ENCODE measurements around the gene FRY. TPM values are rescaled to one million over a fixed set of nuclear protein-coding genes. Genes with fewer than 3 reads are reported as not detected.

FRY gene
- total RNA-seq, 2 donors from 2014 or later, result 32.0 to 45.4 TPM

- intact Hi-C loops (cut with DNase I), result no loop called here
- WGBS, 2 donors, result 75 to 80% methylated on average over 1 of the region's 1 CpG
- Histone ChIP-seq H3K9me3 (no peaks in the 10 kb centered on the region), H3K27me3 (no peaks in the 10 kb centered on the region), H3K4me1 (no peaks in the 10 kb centered on the region), H3K36me3 (replicated peaks in 1 of 2; ENCODE audit: insufficient read depth in 1 of 2, low read depth in 2 of 2) (no peaks in the 10 kb centered on the region), H3K27ac (no peak overlapping the region), H3K4me3 (no peak overlapping the region)
- ATAC-seq (no peak), DNase-seq (no peak)
- TF ChIP-seq CTCF (IDR thresholded peaks at IDR 0.05), result no peak
- no peak for TF ChIP-seq POLR2A (IDR thresholded peaks at IDR 0.05)
These were observed 269.3 kb downstream of the FRY start for GRCh38 chr13:32300920-32301319.

DNA sequence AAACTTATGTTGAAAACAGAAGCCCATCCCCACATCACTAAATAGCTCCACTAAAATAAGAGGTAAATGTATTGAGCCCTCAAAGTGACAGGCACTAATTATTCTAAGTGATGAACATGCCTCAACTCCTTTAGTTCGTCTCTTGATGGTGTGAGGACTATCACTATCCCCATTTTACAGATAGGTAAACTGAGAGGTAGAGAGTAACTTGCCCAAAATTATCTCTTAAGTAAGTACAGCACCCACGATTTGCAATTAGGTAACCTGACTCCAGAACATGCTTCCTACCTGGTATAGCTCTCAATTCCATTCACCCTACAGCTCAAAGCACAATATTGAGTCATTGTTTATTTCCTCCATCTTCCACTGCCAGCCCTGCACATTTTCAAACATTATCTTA lies 270.9 kb downstream of the FRY start:
- no peaks in the 10 kb centered on the region for H3K27me3 ChIP-seq
- H3K36me3 ChIP-seq (replicated peaks in 1 of 2; ENCODE audit: insufficient read depth in 1 of 2, low read depth in 2 of 2), result no peaks in the 10 kb centered on the region
- 61 to 73% methylated on average over 2 of the region's 2 CpGs for WGBS, 2 donors
- H3K27ac ChIP-seq, result no peak overlapping the region
- no peak for ATAC-seq
- DNase-seq, result no peak
- TF ChIP-seq POLR2A (IDR thresholded peaks at IDR 0.05) (no peak), CTCF (IDR thresholded peaks at IDR 0.05) (no peak)
- no peaks in the 10 kb centered on the region for H3K4me1 ChIP-seq
- no peaks in the 10 kb centered on the region for H3K9me3 ChIP-seq
- H3K4me3 ChIP-seq, result no peak overlapping the region
- intact Hi-C loops (cut with DNase I), result no loop called here

GRCh38 chr13:32305646-32306045 lies 274.1 kb downstream of the FRY start:
- no peaks in the 10 kb centered on the region for H3K36me3 ChIP-seq (replicated peaks in 1 of 2; ENCODE audit: insufficient read depth in 1 of 2, low read depth in 2 of 2)
- H3K27me3 ChIP-seq, result no peaks in the 10 kb centered on the region
- no peak for TF ChIP-seq CTCF (IDR thresholded peaks at IDR 0.05)
- no peak for TF ChIP-seq POLR2A (IDR thresholded peaks at IDR 0.05)
- no peak overlapping the region for H3K27ac ChIP-seq
- no peak for ATAC-seq
- DNase-seq, result no peak
- H3K4me1 ChIP-seq, result peaks cover 6% of the 10 kb centered on the region
- no peak overlapping the region for H3K4me3 ChIP-seq
- intact Hi-C loops (cut with DNase I), result no loop called here
- H3K9me3 ChIP-seq, result no peaks in the 10 kb centered on the region

- TF ChIP-seq CTCF (IDR thresholded peaks at IDR 0.05) (no peak), POLR2A (IDR thresholded peaks at IDR 0.05) (no peak)
- intact Hi-C loops (cut with DNase I), result no loop called here
- Histone ChIP-seq H3K36me3 (replicated peaks in 1 of 2; ENCODE audit: insufficient read depth in 1 of 2, low read depth in 2 of 2) (no peaks in the 10 kb centered on the region), H3K9me3 (no peaks in the 10 kb centered on the region), H3K4me3 (no peak overlapping the region), H3K27ac (peak overlapping the region in 1 of 4 donors; percentile 29), H3K27me3 (no peaks in the 10 kb centered on the region), H3K4me1 (peaks cover 6% of the 10 kb centered on the region)
- WGBS, 2 donors, result 28 to 35% methylated on average over 10 of the region's 10 CpGs
- DNase-seq (peak in 2 of 4 donors; percentile 16 to 24), ATAC-seq (peak; percentile 57)
These were observed 277.9 kb downstream of the FRY start for GRCh38 chr13:32309312-32310133.
